ENCODE data around the gene RGS8.

DNA sequence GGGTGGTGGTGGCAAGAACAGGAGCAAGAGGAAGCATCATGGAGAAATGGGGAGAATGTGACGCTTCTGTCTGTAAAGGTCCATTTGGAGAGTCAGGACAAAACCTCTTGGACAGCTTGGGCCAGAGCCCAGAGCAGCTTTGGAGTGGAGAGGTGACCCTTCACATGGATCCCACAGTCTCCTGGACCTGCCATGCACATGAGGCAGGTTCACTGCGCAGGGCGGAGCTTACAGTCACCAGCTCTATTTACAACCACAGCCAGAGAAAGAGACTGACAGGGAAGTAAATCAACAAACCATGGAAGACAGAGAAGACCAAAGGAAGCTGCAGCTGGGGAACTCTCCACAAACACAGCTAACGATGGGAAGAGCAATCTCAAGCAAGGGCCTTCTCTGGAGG is 828 bp upstream of the RGS8 start:
- TF ChIP-seq, protein P1, sequence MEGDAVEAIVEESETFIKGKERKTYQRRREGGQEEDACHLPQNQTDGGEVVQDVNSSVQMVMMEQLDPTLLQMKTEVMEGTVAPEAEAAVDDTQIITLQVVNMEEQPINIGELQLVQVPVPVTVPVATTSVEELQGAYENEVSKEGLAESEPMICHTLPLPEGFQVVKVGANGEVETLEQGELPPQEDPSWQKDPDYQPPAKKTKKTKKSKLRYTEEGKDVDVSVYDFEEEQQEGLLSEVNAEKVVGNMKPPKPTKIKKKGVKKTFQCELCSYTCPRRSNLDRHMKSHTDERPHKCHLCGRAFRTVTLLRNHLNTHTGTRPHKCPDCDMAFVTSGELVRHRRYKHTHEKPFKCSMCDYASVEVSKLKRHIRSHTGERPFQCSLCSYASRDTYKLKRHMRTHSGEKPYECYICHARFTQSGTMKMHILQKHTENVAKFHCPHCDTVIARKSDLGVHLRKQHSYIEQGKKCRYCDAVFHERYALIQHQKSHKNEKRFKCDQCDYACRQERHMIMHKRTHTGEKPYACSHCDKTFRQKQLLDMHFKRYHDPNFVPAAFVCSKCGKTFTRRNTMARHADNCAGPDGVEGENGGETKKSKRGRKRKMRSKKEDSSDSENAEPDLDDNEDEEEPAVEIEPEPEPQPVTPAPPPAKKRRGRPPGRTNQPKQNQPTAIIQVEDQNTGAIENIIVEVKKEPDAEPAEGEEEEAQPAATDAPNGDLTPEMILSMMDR (IDR thresholded peaks at IDR 0.05): no peak
- no peak for TF ChIP-seq POLR2A (IDR thresholded peaks at IDR 0.05)
- TF ChIP-seq POLR2AphosphoS5 (IDR thresholded peaks at IDR 0.05): no peak

Data from prostate gland (tissue), 2 donors.